Natural killer cell (primary cell): ENCODE data around the gene PRELP. TPM values are rescaled to one million over a fixed set of nuclear protein-coding genes. Genes with fewer than 3 reads are reported as not detected.

Source experiments
- ATAC-seq, 3 donors: fragments of 150-1000 bp in 2 of 3; fragments of 200-7000 bp in 1 of 3; cut with Tn5 transposase; 1 replicate in 1 of 3; 2 replicates in 2 of 3; pipeline ENCODE4 v1.10.0; 2021; ENCODE audit warnings: mild to moderate bottlenecking in 2 of 3, moderate library complexity in 2 of 3
- DNase-seq, 2 donors: peaks; one replicate each; pipeline versions ENCODE4 v3.0.0 to v3.0.0-alpha.2; 2013 to 2021; ENCODE audit warnings: mixed read lengths in 1 of 2
- H3K27ac ChIP-seq: one replicate; pipeline ENCODE4 v1.5.1; 2013; ENCODE audit warnings: mild to moderate bottlenecking, low read length
- H3K27me3 ChIP-seq: one replicate; pipeline ENCODE4 v1.6.1; 2013; ENCODE audit warnings: low read length; ENCODE audit not compliant: control insufficient read depth, insufficient read depth
- H3K36me3 ChIP-seq: one replicate; pipeline ENCODE4 v1.6.1; 2013; ENCODE audit warnings: low read length; ENCODE audit not compliant: control insufficient read depth, insufficient read depth
- H3K4me1 ChIP-seq: one replicate; pipeline ENCODE4 v1.6.1; 2013; ENCODE audit warnings: low read length; ENCODE audit not compliant: control insufficient read depth, insufficient read depth
- H3K4me3 ChIP-seq: one replicate; pipeline ENCODE4 v1.5.1; 2013; ENCODE audit warnings: low read length
- H3K9me3 ChIP-seq: one replicate; pipeline ENCODE4 v1.6.1; 2013; ENCODE audit warnings: low read length; ENCODE audit not compliant: control insufficient read depth, insufficient read depth
- H3K27ac Mint-ChIP-seq, 2 donors: one replicate each; pipeline ENCODE4 v1.8.0; 2022; ENCODE audit warnings: mild to moderate bottlenecking in 2 of 2, mixed read lengths in 2 of 2, moderate library complexity in 1 of 2
- H3K27me3 Mint-ChIP-seq, 2 donors: one replicate each; pipeline ENCODE4 v1.8.0; 2022; ENCODE audit warnings: low read depth in 2 of 2, mixed read lengths in 2 of 2
- H3K36me3 Mint-ChIP-seq: one replicate; pipeline ENCODE4 v1.8.0; 2022; ENCODE audit warnings: mixed read lengths
- H3K4me1 Mint-ChIP-seq, 2 donors: one replicate each; pipeline ENCODE4 v1.8.0; 2022; ENCODE audit warnings: mixed read lengths in 2 of 2
- H3K4me3 Mint-ChIP-seq: one replicate; pipeline ENCODE4 v1.8.0; 2022; ENCODE audit warnings: mild to moderate bottlenecking, moderate library complexity, mixed read lengths
- H3K9me3 Mint-ChIP-seq, 2 donors: one replicate each; pipeline ENCODE4 v1.8.0; 2022; ENCODE audit warnings: mixed read lengths in 2 of 2
- CTCF ChIP-seq: fragments of 200-600 bp; IDR thresholded peaks from one replicate; pipeline ENCODE4 v1.8.0; 2022; ENCODE audit warnings: antibody characterized with exemption
- whole genome bisulfite sequencing: methylation state at CpG from one replicate; pipeline ENCODE4 v1.1.7; 2013; ENCODE audit warnings: missing lambda C conversion rate; ENCODE audit not compliant: insufficient coverage; 5-methylcytosine and 5-hydroxymethylcytosine counted together
- intact Hi-C: fragments of 100-400 bp; cut with micrococcal nuclease; formaldehyde crosslinking; loops from one replicate; pipeline ENCODE4 v1.14.2; 2022
- total RNA-seq, 4 donors: library from RNA; stranded (reverse); fragments of 120-200 nt in 1 of 4; gene quantifications; one replicate each; pipeline versions ENCODE4 v1.2.3 to v1.2.4, GENCODE V29; 2013 to 2022

The PRELP gene
- total RNA-seq, 3 donors from 2014 or later (not counting 1 experiment from before 2014, with no cell fraction given): not detected

GRCh38 chr1:203488539-203488938, 12.9 kb downstream of the PRELP start:
- Mint-ChIP-seq H3K4me3 (no peak overlapping the region), H3K4me1 (peaks cover 0 to 6% of the 10 kb centered on the region in 2 donors), H3K27me3 (peaks cover 8 to 14% of the 10 kb centered on the region in 2 donors), H3K9me3 (no peaks in the 10 kb centered on the region), H3K27ac (no peak overlapping the region), H3K36me3 (no peaks in the 10 kb centered on the region)
- no peaks in the 10 kb centered on the region for H3K27me3 ChIP-seq
- no peak overlapping the region for H3K4me3 ChIP-seq
- DNase-seq: no peak
- no peak for TF ChIP-seq CTCF
- ATAC-seq: no peak
- no peaks in the 10 kb centered on the region for H3K9me3 ChIP-seq
- intact Hi-C loops: no loop called here
- H3K4me1 ChIP-seq: peaks cover 14% of the 10 kb centered on the region
- no peaks in the 10 kb centered on the region for H3K36me3 ChIP-seq
- WGBS: 92% methylated on average over 4 of the region's 7 CpGs
- H3K27ac ChIP-seq: no peak overlapping the region

DNA sequence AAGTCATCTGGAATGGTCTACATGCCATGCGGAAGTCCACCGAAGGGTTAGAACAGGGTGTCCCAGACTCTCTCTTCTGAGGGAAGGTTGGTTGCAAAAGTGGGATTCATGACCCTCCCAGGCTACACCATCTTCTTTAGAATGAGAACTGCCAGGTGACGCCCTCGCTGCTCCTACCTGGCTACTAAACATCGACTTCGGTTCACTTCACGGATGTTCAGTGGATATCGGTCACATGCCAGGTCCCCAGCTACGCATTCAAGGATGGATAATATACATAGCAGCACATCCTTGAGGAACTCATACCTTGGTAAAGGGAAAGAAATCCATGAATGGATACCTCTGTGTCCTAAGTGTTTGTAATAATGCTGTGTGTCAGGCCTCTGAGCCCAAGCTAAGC, 15.0 kb downstream of the PRELP start:
- no peak for TF ChIP-seq CTCF
- Histone ChIP-seq H3K27ac (no peak overlapping the region), H3K27me3 (no peaks in the 10 kb centered on the region), H3K9me3 (no peaks in the 10 kb centered on the region), H3K4me3 (no peak overlapping the region), H3K36me3 (no peaks in the 10 kb centered on the region), H3K4me1 (peaks cover 14% of the 10 kb centered on the region)
- DNase-seq (no peak), ATAC-seq (no peak)
- H3K27ac Mint-ChIP-seq: no peak overlapping the region
- peaks cover 8 to 16% of the 10 kb centered on the region in 2 donors for H3K27me3 Mint-ChIP-seq
- no peaks in the 10 kb centered on the region for H3K9me3 Mint-ChIP-seq
- intact Hi-C loops: no loop called here
- 96% methylated on average over 9 of the region's 9 CpGs for WGBS
- peaks cover 0 to 6% of the 10 kb centered on the region in 2 donors for H3K4me1 Mint-ChIP-seq
- no peaks in the 10 kb centered on the region for H3K36me3 Mint-ChIP-seq
- H3K4me3 Mint-ChIP-seq: no peak overlapping the region

GRCh38 chr1:203491664-203492063, 16.1 kb downstream of the PRELP start:
- no peak overlapping the region for H3K4me3 ChIP-seq

More at GRCh38 chr1:203491664-203492063, 16.1 kb downstream of the PRELP start:
- no peak for DNase-seq
- H3K4me1 ChIP-seq: peaks cover 14% of the 10 kb centered on the region
- peaks cover 10 to 16% of the 10 kb centered on the region in 2 donors for H3K27me3 Mint-ChIP-seq
- 91% methylated on average over 9 of the region's 9 CpGs for WGBS
- no peaks in the 10 kb centered on the region for H3K36me3 ChIP-seq
- no peak overlapping the region for H3K27ac ChIP-seq
- no peak for TF ChIP-seq CTCF
- peaks cover 0 to 6% of the 10 kb centered on the region in 2 donors for H3K4me1 Mint-ChIP-seq
- H3K27ac Mint-ChIP-seq: no peak overlapping the region
- no peaks in the 10 kb centered on the region for H3K9me3 ChIP-seq
- H3K9me3 Mint-ChIP-seq: no peaks in the 10 kb centered on the region
- H3K27me3 ChIP-seq: no peaks in the 10 kb centered on the region
- no peak for ATAC-seq
- H3K36me3 Mint-ChIP-seq: no peaks in the 10 kb centered on the region
- H3K4me3 Mint-ChIP-seq: no peak overlapping the region
- intact Hi-C loops: no loop called here
